HG03159 (cell line): ENCODE results near the gene NDC1.

Experiments used
- ATAC-seq: cut with Tn5 transposase; IDR thresholded peaks from one replicate; pipeline ENCODE4 v1.9.1; 2021; ENCODE audit warnings: mild to moderate bottlenecking, moderate library complexity; ENCODE audit not compliant: unreplicated experiment

NDC1 gene

DNA sequence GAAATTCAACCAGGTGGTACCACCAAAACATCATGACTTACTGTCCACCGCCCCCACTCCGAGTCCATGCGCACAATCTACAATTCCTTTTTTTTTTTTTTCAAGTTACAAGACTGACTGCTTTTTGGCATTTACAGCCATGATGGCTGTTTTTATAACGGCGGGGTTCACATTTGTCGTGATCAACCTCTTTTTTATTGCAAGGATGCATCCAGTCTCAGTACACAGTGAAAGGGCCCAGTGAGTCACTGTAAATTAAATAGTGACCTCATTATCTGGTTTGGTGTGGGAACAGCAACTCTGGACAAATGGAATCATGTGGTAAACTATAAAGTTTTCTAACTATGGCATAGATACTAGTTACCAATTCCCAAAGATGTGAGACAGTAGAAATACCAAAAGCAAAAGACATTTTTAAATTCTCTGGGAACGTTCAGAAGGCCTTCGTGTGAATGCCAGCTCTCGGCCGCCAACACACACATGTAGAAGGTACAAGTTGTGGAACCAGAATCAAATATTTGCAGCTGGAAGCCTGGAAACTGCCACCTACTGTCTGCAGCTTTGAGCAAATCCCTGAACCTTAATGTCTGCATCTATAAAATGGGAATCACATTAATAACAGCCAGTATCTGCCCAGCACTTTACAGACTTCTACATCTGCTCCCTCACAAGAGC, 104.0 kb downstream of the NDC1 start:
- no peak for ATAC-seq

DNA sequence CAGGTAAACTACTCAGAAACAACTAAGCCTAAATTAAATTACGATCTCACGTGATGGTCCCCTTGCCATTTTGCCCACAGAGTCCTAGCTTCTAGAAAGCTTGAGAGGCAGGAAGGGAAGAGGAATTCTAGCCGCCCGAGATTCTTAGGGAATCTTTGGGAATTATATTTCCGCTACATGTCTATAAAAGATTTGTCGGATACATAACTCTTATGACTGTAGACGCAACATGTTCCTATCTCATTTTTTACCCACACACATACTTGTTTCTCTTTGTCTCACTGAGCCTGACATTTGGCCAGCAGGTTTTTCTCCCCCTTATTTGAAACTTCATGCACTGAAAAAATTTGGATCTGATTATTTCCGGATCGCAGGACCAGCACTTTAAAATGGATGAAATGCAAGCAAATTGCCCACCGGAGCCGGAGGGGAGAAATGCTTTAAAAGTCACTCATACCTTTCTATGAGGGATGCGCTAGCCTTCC, 104.6 kb downstream of the NDC1 start:
- no peak for ATAC-seq

DNA sequence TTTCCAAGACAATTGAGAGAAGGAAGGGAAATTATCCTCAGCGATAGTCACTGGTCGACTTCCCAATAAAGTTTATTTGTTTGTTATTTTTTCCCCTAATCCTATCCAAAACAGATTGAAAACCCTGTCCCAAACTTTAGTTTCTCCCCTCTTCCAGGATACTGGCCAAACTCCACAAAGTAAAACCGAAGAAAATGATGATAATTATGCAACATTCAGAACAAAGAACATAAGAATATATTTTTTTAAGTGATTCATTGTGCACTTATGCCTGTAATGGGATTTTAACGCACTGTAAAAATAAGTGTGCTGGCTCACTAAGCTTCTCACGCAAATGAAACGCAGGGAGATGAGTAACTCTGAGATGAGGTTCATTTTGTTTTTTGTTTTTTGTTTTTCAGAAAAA, 105.2 kb downstream of the NDC1 start:
- no peak for ATAC-seq

DNA sequence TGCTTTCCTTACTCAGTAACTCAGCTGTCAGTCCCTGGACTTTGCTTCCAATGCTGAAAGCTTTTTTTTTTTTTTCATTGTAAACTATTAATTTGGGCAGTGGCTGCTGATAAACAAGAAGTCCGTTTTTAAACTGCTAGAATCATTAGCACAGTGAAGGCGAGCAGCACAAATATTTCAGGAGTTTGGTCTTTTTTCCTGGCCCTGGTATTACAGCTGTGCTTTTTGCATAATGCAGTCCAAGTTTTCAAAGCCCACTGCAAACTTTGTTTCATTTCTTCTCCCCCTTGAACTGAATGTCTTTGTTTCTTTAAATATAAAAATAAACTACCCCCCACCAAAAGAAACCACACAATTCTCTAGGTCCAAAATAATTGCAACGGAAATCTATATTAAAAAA, 105.7 kb downstream of the NDC1 start:
- ATAC-seq: no peak

DNA sequence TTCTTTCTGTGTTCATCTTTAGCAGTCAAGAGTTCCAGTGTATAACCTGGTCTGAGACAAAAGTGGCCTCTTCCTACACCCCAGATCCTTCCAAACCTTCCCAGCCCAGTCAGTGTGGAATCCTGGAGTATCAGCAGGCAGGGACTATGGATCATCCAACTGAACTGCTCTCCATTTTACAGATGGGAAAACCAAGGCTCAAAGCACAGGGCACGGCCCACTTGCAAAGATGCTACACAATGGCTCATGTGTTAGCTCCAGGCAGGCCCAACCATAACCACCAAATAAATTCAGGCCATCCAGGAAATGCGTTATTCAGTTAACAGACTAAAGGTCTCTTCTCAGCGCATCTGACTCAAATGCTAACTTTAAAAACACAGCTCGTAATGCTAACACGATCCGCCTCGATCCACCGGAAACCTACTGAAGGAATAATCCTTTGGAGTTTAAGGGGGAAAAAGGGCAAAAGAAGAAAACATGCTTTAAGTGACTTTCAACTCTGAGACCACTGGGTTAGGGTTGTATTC, 106.3 kb downstream of the NDC1 start:
- no peak for ATAC-seq

DNA sequence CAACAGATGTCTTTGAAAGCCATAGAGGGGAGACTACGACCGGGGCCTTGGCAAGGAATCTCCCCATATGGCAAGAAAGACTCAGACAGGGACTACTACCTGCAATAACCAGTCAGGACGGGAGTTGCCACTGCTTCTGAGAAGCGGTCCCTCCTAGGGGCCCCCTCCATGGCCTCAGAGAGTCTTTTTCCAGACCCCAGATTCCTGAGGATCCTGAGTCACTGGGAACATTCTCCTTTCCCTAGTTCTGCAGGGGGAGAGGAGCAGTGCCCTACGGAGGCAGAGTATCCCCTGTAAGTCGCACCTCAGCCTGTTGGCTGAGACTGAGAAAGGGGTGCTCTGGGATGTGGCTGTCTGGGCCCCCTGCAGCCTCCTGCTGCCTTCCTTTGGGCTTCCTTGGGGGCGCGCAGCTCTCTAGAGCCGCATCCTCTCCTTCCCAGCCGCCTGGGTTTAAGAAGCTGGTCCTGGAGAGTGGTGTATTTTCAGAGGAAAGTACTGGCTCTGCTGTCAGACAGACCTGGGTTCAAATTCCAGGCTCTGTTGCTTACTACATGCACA, 107.0 kb downstream of the NDC1 start:
- no peak for ATAC-seq

DNA sequence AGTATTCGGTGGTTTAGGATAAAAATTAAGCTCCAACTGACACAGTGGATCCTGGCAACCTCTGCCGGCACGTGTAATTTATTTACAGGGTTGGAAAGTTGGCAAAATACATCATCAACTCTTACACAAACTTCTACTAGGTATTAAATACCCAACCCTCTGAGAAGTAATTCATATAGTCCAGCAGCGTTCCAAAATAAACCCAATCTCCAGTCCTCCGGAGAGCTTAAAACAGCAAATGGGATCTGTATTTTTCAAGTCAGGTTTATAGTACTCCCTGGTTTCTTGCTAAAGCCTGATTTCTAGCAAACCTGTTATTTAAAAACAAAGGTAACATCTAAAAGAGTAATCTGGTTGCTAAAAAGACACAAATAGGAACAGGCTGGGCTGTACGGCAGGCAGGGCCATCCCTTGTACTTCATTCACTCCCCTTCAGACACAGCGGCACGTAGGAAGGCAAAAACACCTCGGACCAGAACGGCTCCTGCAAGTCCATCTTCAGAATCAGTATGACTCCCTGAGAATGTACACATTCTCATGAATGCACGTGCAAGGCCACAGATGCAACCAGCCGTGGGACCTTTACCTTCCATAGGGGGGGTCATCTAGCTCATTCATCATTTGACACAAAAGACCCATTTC, 107.8 kb downstream of the NDC1 start:
- no peak for ATAC-seq

DNA sequence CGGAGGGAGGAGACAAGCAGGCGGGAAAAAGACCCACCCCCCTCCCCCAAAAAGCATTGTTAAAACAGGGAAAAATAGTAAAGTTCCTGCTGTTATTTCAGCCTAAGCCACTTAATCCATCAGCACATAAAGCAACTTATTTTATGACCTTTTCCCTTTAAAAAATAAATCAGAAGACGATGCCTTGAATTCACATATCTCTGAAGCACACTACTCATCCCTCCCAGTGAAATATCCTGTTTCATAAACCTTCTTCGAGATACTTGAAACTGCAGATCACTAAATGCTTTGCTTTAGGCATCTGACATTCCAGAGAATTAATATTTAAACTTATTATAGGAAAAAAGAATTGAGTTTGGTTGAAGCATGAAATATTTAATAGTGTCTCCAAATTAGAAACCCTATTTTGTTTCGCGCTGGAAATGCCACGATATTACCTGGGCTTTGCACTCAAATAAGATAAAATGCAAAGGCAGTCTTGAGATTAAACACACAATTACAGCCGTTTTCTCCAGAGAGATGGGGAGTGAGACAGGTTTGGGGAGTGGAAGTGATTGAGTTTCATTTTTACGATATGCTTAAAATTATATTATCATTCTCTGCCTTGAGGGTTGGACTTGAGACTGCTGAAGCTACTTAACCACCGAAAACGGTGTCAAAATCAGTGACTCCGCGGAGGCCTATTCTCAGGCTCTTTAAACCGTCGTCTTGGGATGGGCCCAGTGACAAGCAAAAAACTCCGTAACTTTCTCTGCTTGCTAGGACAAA, 108.5 kb downstream of the NDC1 start:
- no peak for ATAC-seq

DNA sequence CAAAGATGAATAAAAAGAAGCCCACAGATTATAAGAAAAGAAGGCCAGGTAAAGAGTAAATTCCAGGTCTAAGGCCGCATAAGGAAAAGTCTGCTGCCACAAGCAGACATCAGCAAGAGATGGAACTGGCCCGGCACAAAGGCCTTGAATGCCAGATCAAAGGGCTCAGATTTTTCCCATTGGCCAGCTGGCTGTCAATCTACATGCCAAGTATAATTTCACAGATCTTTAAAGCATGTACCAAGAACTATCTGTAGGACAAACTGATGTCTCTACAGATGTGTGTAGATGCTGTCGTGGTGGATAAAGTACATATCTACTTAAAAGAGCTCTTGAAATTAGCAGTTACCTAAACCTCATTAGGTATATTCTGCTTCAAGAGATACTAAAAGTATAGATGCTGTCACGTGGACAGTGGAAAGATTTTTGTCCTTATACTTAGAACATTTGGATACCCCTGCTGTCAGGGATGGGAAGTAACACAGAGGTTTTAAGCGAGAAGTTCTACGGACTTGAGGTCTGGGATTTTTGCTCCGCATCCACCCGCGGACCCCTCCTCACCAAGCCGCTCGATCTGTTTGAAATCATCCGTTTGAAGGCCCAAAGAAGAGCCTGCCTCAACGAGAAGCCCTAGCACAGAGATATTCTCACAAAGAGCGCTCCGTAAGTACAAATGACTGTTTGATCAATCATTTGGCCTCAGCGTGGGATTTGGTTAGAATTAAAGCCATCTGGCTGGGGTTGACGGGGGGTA, 109.2 kb downstream of the NDC1 start:
- no peak for ATAC-seq

DNA sequence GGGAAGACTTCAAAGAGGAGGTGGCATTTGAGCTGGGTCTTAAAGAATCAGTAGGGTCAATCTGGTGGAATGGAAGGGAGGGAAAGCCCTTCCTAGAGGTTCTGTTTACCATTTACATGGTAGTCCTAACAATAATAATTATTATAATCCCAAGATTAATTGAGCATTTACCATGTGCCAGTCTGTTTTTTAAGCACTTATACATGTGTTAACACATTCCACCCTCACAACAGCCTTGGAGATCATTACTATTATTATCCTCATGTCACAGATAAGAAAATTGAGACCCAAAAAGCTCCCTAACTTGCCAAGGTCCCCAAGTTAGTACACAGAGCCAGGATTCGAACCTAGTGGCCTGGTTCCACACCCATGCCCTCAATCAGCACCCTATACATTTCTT, 109.9 kb downstream of the NDC1 start:
- no peak for ATAC-seq

DNA sequence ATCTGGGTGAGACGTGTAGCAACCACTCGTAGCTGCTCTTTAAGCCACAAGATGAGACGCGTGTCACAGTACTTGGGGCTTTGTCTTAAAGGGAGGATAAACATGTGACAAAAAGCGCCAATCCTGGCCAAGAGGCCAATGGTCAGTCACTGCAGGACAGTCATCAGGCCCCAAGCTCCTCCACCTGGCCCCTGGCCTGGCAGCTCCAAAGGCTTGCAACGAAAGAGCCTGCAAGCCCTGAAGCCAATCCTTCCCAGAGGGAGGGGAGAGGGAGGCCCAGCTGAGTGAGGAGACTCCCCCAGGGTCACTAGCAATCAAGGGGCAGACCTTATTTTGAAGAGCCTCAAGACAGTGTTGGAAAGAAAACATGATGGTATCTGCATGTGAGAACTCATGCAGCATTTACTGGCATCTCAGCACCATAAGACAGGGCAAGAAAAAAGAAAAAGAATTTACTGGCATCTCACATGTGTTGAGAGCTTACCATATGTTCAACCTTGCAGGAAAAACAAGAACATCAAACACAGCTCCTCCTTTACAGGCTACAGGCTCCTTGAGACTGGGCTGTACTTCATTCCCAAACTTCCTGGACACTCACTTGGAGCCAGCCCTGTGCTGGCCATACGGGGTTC, 110.5 kb downstream of the NDC1 start:
- ATAC-seq: no peak

DNA sequence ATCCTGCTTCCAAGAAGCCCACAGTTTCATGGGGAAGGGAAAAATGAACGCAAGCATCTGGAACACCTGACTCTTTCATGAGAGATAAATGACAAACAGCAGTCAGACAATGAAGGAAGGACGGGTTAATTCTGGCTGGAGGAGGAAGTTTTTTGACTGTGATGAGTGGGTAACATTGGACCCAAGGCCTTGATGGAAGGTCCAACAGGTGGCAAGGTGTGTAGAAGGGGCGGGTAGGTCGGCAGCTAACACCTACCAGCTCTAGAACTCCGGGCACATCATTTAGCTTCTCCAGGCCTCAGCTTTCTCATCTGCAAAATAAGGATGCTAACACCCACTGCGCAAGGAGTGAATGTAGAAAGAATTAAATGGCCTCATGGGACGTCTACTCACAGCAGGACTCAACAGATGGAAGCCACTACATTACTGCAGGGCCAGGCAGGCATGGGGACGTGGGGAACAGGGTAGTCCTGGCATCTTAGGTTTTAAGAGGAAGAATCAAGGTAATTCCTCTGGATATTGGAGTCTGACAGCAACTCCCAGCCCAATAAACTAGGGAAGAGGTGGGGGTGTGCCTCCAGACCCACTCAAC, 112.0 kb downstream of the NDC1 start:
- no peak for ATAC-seq

DNA sequence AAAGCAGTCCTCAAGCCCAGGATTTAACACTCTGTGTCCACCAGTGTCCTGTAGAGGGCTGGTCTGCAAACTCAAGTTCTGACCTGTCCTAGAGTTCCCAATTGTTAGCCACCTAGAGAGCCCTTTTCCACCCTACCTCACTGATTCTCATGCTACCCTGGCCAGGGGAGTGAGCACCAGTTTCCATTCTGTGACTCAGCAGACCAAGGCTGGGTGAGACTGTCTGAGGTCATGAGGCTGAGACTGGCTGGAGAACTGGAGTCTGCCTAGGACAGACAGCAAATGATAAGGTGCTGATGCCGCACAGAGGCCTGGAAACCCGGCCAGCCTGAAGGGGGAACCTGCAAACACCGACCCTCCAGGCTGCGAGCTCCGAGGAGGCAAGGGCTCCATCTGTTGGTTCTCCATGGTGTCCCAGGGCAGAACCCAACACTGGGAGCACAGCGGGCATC, 112.8 kb downstream of the NDC1 start:
- ATAC-seq: no peak

DNA sequence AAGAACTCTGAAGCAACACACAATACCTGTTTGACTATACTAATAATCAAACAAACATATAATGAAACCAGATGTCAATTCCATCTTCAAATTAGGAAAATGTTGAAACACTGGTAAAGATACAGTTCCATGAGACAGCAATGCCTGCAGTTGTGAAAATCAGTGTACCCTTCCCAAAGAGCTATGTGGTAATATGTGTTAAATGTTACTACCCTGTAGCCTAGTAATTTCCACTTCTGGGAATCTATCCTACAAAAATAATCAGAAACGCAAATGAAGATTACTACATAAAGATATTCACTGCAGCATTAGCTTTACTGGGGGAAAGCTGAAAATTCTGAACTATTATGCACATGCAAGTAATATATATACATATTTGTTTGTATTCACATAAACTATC, 116.1 kb downstream of the NDC1 start:
- ATAC-seq: no peak

DNA sequence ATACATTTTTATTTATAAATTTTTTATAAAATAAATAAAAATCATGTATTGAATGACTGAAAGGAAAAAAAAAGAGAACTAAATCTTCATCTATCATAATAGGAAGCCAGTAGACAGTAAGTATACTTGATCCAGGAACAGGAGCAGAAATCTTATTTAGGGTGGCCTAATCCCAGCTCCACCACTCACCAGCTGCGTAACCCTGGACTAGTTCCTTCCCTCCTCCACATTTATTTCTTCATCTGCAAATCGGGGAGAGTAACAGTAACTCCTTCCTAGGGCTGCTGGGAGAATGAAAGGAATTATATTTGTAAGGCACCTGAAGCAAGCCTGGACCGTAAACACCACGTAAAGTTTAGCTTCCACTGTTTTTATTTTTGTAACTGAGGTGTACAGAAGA, 117.0 kb downstream of the NDC1 start:
- no peak for ATAC-seq

DNA sequence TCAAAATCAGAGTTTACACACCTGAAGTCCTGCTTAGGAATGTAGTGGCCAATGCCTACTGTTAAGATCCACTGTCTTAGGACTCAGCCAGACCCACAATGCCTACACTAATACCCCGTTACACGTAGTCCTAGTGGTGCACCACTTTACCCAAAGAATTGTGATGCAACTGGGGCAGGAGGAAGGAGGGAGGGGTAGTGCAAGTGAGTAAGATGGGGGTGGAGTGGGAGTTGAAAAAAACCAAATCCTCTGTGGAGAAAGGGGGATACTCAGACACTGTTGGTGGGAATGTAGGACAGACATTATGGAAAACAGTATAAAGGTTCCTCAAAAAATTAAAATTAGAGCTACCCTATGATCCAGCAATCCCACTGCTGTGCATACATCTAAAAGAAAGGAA, 118.6 kb downstream of the NDC1 start:
- no peak for ATAC-seq

DNA sequence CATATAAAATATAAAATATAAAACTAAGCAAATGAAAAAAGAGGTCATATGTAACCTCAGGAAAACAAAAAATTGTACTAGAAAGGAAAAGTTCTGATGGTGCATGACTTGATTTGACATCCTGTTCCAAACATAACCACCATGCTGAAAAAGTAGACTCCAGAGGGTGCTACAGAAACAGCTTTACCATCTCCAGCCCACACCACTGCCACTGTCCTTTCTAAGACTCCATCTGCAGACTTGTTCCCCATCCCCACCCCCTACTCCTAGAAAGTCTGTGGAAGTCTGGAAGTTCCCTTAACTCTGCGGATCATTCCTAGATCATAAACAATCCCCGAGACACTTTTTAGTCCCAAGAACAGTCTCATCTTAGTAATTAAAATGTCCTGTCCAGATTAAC, 119.7 kb downstream of the NDC1 start:
- ATAC-seq: no peak

DNA sequence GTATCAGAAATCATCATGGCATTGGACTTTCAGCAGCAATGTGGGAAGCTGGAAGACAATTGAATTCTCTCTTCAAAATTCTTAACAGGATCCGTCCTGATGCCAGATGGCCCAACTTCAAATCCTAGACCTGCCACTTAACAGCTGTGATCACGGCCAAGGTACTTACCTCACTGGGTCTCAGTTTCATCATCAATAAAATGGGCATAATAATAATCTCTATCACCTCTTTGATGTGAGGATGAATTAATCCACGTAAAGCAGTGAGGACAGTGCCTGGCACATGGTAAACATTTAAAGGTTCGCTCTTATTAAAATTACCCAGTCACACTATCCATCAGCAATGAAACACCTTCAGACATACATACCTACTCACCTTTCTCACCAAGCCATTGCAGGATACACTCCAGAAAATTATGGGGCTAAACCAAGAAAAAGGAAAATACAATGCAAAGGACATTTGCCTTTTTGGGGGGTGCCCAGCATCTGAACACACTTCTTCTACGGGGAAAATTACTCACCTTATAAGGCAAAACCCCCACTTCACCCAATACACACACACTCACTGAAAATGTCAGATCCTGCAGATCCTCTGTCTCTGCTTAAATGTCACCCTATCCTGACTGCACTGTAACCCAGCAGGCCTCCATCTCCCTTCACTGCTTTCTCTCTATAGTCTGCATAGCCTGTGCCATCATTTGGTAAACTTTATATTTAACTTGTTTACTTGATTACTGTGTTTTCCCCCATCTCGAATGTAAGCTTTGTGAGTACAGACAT, 120.9 kb downstream of the NDC1 start:
- no peak for ATAC-seq

DNA sequence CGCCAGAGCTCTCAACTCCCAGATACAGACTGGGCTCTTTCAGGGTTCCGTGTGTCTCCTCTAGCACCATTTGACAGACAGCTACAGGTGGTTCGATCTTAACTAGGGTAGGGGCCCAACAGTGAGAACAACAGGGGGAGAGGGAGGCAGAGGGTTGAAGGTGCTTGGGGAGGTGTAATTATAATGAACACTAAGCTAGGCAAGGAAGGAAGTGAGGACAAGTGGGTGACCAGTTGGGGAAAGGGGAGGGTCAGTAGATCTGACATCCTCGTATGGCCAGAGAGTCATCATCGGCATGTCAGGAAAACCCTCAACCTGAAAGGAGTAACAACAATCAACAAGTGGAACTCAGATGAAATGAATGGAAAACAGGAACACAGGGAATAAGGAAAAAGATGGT, 121.9 kb downstream of the NDC1 start:
- no peak for ATAC-seq
